ENCODE results near the gene TXNL4A. TPM values are rescaled to one million over a fixed set of nuclear protein-coding genes. Genes with fewer than 3 reads are reported as not detected.

TXNL4A gene
- total and polyA plus RNA-seq, 2 donors (not counting 1 experiment from before 2014, with no cell fraction given), result 38.9 to 67.8 TPM

GRCh38 chr18:80035997-80036396, 47.6 kb upstream of the TXNL4A start:
- H3K36me3 ChIP-seq (replicated peaks in 1 of 2; ENCODE audit: control extremely low read depth in 1 of 2, control insufficient read depth in 1 of 2, extremely low read depth in 1 of 2, insufficient read depth in 2 of 2, low read length in 1 of 2), result peaks cover 0 to 5% of the 10 kb centered on the region in 2 experiments
- H3K4me3 Mint-ChIP-seq, result peak overlapping the region; percentile 15
- H3K4me2 ChIP-seq (replicated peaks; ENCODE audit: low read depth, low read length, poor library complexity, severe bottlenecking), result no peak overlapping the region
- 93% methylated on average over 4 of the region's 7 CpGs for WGBS (ENCODE audit: insufficient coverage)
- H3K27me3 ChIP-seq (replicated peaks in 1 of 4; ENCODE audit: control extremely low read depth in 1 of 4, control insufficient read depth in 3 of 4, insufficient read depth in 4 of 4, low read length in 3 of 4), result no peaks in the 10 kb centered on the region
- H3K79me2 ChIP-seq (ENCODE audit: control insufficient read depth, insufficient read depth, low read length), result peaks cover 15% of the 10 kb centered on the region
- peaks cover 0 to 11% (median 0%) of the 10 kb centered on the region in 3 donors for H3K9me3 ChIP-seq (ENCODE audit: control extremely low read depth in 1 of 3, control insufficient read depth in 2 of 3, insufficient read depth in 1 of 3, low read length in 2 of 3)
- DNase-seq (no peak), ATAC-seq (ENCODE audit: low read depth) (no peak)
- H4K20me1 ChIP-seq (ENCODE audit: control insufficient read depth, insufficient read depth, low read length, poor library complexity, severe bottlenecking), result no peaks in the 10 kb centered on the region
- H3K27me3 Mint-ChIP-seq, result no peaks in the 10 kb centered on the region
- H3K4me1 Mint-ChIP-seq, result peaks cover 19% of the 10 kb centered on the region
- POLR2A ChIA-PET, result no interaction called here
- CTCF ChIA-PET, result no interaction called here
- peak overlapping the region; percentile 34 for H3K27ac Mint-ChIP-seq
- H3K9me3 Mint-ChIP-seq (ENCODE audit: insufficient read depth), result no peaks in the 10 kb centered on the region
- H2AFZ ChIP-seq (ENCODE audit: insufficient read depth, low read depth, low read length, poor library complexity, severe bottlenecking), result no peak overlapping the region
- H3K4me1 ChIP-seq (ENCODE audit: control insufficient read depth in 2 of 2, insufficient read depth in 2 of 2, low read length in 2 of 2), result peaks cover 15 to 20% of the 10 kb centered on the region in 2 donors
- H3K4me3 ChIP-seq (ENCODE audit: control extremely low read depth in 1 of 5, extremely low read depth in 1 of 5, insufficient read depth in 1 of 5, low read depth in 2 of 5, low read length in 4 of 5), result no peak overlapping the region
- intact Hi-C loops (cut with micrococcal nuclease), result loop anchor here (2.0 to 10.0 kb wide), 2 partner anchors 113 to 241 kb away; partner anchors contain the start of gene KCNG2
- no peak overlapping the region for H3K9ac ChIP-seq (ENCODE audit: low read length)
- H3K27ac ChIP-seq (ENCODE audit: low read length in 2 of 2), result no peak overlapping the region
- no peak for TF ChIP-seq EZH2 (IDR thresholded peaks at IDR 0.05; ENCODE audit: borderline replicate concordance, insufficient read depth, low read depth, low read length, poor library complexity, severe bottlenecking)
- TF ChIP-seq, protein P1, sequence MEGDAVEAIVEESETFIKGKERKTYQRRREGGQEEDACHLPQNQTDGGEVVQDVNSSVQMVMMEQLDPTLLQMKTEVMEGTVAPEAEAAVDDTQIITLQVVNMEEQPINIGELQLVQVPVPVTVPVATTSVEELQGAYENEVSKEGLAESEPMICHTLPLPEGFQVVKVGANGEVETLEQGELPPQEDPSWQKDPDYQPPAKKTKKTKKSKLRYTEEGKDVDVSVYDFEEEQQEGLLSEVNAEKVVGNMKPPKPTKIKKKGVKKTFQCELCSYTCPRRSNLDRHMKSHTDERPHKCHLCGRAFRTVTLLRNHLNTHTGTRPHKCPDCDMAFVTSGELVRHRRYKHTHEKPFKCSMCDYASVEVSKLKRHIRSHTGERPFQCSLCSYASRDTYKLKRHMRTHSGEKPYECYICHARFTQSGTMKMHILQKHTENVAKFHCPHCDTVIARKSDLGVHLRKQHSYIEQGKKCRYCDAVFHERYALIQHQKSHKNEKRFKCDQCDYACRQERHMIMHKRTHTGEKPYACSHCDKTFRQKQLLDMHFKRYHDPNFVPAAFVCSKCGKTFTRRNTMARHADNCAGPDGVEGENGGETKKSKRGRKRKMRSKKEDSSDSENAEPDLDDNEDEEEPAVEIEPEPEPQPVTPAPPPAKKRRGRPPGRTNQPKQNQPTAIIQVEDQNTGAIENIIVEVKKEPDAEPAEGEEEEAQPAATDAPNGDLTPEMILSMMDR (IDR thresholded peaks at IDR 0.05), result no peak

- Histone ChIP-seq H3K4me1 (ENCODE audit: control insufficient read depth in 2 of 2, insufficient read depth in 2 of 2, low read length in 2 of 2) (peaks cover 15 to 20% of the 10 kb centered on the region in 2 donors), H3K4me2 (replicated peaks; ENCODE audit: low read depth, low read length, poor library complexity, severe bottlenecking) (peak overlapping the region; percentile 94), H3K9me3 (ENCODE audit: control extremely low read depth in 1 of 3, control insufficient read depth in 2 of 3, insufficient read depth in 1 of 3, low read length in 2 of 3) (peaks cover 0 to 11% (median 0%) of the 10 kb centered on the region in 3 donors), H3K27me3 (replicated peaks in 1 of 4; ENCODE audit: control extremely low read depth in 1 of 4, control insufficient read depth in 3 of 4, insufficient read depth in 4 of 4, low read length in 3 of 4) (no peaks in the 10 kb centered on the region), H3K79me2 (ENCODE audit: control insufficient read depth, insufficient read depth, low read length) (peaks cover 15% of the 10 kb centered on the region), H3K36me3 (replicated peaks in 1 of 2; ENCODE audit: control extremely low read depth in 1 of 2, control insufficient read depth in 1 of 2, extremely low read depth in 1 of 2, insufficient read depth in 2 of 2, low read length in 1 of 2) (peaks cover 0 to 5% of the 10 kb centered on the region in 2 experiments), H2AFZ (ENCODE audit: insufficient read depth, low read depth, low read length, poor library complexity, severe bottlenecking) (peak overlapping the region; percentile 98), H4K20me1 (ENCODE audit: control insufficient read depth, insufficient read depth, low read length, poor library complexity, severe bottlenecking) (no peaks in the 10 kb centered on the region), H3K9ac (ENCODE audit: low read length) (peak overlapping the region; percentile 98), H3K4me3 (ENCODE audit: control extremely low read depth in 1 of 5, extremely low read depth in 1 of 5, insufficient read depth in 1 of 5, low read depth in 2 of 5, low read length in 4 of 5) (peak overlapping the region; percentile 61 to 99 (median 85)), H3K27ac (ENCODE audit: low read length in 2 of 2) (peak overlapping the region; percentile 78 to 93)
- peak overlapping the region; percentile 95 for H3K4me3 Mint-ChIP-seq
- H3K9me3 Mint-ChIP-seq (ENCODE audit: insufficient read depth), result no peaks in the 10 kb centered on the region
- ChIA-PET POLR2A (interaction anchor here (2.8 kb wide), 1 partner anchor 84 kb away, joined by 11 read pairs; the partner anchor contains the start of gene SLC66A2), CTCF (interaction anchor here (0.5 to 0.6 kb wide), 3 partner anchors 39 to 643 kb away, joined by 3 to 4 read pairs (median 4); no protein-coding TSS in a partner anchor)
- DNase-seq (peak; percentile 22), ATAC-seq (ENCODE audit: low read depth) (no peak)
- H3K27me3 Mint-ChIP-seq, result no peaks in the 10 kb centered on the region
- H3K4me1 Mint-ChIP-seq, result peaks cover 19% of the 10 kb centered on the region
- 30% methylated on average over 7 of the region's 8 CpGs for WGBS (ENCODE audit: insufficient coverage)
- peak overlapping the region; percentile 97 for H3K27ac Mint-ChIP-seq
- intact Hi-C loops (cut with micrococcal nuclease), result loop anchor here (1.0 to 10.0 kb wide), 5 partner anchors 84 to 628 kb away; partner anchors contain the start of genes KCNG2 and SLC66A2
- no peak for TF ChIP-seq EZH2 (IDR thresholded peaks at IDR 0.05; ENCODE audit: borderline replicate concordance, insufficient read depth, low read depth, low read length, poor library complexity, severe bottlenecking)
- TF ChIP-seq, protein P1 (IDR thresholded peaks at IDR 0.05), result no peak
Measured at GRCh38 chr18:80034852-80035406, 46.6 kb upstream of the TXNL4A start.

Measured in B cell (primary cell).